HG03565 (cell line): Measurements from ENCODE around the gene TSGA10IP.

ENCODE experiments used
- ATAC-seq: cut with Tn5 transposase; IDR thresholded peaks from one replicate; pipeline ENCODE4 v1.9.1; 2021; ENCODE audit warnings: mild to moderate bottlenecking, moderate library complexity; ENCODE audit not compliant: unreplicated experiment

The TSGA10IP gene

DNA sequence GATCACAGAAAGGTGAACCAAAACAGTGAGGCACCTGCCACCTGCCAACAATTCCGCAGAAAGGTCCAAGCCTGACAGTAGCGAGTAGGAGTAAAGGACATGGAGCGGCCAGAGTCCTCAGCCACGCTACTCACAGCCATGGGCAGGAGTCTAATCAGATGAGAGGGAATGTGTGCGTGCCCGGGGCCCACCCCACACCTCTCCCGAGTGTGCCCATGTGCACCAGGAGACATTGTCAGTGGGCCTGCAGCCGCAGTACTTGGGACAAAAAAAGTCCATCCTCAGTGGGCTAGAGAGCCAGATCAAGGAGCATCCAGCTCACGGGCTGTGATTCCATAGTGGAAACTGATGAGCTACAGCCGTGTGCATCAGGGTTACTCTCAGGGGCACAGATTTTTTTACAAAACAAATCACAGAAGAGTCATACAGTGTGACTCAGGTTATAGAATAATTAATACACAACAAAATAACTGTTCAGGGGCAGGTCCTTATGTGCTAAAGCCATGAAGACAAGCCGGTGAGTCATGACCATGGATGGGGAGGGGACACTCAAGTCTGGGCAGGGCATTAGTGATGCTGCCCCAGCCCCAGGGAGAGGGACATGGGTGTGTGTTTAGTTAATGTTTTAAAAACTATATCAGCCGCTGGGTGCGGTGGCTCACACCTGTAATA is 28.3 kb downstream of the TSGA10IP start:
- no peak for ATAC-seq

DNA sequence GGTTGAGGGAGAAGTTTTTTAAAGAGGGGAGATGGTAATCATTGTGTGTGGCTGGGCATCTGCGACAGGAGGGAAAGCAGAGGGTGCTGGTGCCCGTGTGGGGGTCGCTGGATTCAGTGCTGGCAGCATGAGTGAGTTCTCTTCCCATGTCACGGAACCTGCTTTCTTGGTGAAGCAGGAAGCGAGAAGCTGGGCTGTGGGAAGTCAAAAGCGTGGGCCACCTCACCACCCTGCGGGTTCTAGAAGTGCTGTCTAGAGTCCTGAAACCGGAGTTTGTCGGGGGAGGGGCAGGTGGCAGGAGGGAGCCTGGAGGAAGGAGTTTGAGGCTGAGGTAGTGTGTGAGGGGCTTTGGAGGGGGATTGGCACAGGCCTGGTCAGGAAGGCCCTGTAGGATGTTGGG is 30.5 kb downstream of the TSGA10IP start:
- ATAC-seq, result no peak

DNA sequence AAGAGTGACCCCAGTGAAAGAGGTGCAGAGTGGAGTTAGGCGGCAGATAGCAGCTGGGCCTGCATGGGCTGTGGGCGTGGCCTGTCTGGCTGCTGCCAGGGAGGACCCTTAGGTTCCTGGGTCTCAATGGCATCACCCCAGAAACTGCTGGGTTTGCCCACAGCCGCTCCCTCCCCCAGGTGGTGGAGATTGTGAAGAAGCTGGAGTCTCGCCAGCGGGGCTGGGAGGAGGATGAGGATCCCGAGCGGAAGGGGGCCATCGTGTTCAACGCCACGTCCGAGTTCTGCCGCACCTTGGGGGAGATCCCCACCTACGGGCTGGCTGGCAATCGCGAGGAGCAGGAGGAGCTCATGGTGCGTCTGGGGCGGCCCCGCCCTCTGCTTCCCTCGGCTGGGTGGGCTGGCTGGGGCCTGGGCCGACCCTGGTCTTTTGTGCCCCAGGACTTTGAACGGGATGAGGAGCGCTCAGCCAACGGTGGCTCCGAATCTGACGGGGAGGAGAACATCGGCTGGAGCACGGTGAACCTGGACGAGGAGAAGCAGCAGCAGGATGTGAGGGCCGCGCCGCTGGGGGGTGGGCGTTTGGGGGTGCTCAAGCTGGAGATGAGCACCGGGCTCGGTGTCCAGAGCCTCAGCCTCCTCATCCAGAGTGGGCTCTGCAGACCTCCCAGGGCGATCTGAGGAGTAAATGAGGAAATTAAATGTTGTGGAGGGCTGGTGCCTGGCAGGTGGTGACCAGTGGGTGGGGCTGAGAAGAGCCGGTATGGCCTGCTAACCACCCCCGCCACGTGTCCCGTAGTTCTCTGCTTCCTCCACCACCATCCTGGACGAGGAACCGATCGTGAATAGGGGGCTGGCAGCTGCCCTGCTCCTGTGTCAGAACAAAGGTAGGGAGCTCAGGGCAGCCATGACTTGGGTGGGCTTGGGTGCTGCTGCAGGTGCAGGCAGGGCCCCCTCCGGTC is 31.2 kb downstream of the TSGA10IP start:
- ATAC-seq, result no peak

DNA sequence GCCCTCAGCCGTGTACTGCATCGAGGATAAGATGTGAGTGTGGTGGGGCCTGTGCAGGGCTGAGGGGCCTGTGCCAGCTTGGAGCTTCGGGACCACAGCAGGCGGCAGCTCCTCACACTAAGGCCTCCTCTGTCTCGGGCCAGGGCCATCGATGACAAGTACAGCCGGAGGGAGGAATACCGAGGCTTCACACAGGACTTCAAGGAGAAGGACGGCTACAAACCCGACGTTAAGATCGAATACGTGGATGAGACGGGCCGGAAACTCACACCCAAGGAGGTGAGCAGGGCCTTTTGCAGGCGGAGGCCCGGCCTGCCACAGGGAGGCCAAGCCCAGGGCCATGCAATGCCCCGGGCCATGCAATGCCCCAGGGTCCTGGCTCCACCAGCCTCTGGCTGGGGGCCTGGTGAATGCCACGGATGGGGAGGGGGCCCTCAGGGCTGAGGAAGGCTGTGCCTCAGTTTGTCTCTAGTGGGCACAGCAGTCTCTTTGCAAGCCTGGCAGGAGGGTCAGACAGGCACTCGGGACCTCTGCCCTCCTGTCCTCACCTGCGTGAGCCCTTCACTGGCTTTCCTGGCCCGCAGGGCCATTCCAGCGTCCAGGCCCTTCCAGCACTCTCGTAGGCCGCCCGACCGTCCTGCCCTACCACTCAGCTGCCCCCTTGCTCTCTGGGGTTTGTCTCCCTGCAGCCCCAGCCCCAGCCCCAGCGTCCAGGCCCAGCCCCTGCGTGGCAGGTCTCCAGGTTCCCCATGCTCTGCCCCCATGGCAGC is 32.5 kb downstream of the TSGA10IP start:
- ATAC-seq, result no peak

DNA sequence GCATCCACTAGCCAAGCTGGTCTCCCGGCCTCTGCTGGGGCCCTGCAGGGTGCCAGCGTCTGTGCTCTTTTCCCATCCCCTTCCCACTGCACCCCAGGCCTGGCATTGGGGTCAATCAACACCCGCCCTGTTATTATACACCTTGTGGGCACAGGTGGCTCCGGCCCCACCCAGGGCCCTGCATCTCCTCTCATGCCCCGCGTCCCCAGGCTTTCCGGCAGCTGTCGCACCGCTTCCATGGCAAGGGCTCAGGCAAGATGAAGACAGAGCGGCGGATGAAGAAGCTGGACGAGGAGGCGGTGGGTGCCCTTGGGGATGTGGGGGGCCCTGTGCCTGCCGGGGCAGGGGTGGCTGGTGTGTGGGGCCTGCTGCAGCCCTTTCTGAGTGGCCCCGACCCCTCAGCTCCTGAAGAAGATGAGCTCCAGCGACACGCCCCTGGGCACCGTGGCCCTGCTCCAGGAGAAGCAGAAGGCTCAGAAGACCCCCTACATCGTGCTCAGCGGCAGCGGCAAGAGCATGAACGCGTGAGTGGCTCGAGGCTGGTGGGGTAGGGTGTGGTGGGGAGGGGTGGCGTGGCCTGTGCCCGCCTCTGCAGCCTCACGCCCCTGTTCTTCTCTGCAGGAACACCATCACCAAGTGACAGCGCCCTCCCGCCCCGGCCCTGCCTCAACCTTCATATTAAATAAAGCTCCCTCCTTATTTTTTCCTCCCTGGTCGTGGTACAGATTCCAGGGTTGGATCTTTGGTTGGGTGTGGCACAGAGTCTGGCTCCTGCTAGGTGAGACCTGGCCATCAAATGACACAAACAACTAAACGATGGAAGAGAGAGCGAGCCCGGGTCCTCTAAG is 33.3 kb downstream of the TSGA10IP start:
- ATAC-seq, result no peak

DNA sequence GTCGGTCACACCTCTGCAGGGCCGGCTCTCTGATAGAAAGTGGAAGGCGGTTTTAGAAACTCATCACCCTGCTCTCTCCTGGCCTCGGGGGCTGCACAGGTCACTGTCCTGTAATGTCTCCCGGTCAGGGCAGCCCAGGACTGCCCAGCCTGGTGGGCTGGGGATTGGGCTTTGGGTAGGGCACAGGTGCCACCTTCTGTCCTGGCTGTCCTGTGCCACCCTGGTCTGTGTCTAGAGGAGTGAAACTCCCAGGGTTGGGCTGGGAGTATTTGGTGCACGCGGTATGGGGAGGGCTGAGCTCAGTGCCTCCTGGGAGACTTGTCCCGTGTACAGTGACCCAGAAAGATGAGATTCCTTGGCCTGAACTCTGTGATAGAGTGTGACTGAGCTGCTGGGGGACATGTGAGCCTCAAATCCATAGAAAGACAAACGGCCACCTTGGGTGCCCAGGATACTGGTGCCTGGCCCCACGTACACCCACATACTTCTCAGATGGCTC is 34.0 kb downstream of the TSGA10IP start:
- no peak for ATAC-seq

DNA sequence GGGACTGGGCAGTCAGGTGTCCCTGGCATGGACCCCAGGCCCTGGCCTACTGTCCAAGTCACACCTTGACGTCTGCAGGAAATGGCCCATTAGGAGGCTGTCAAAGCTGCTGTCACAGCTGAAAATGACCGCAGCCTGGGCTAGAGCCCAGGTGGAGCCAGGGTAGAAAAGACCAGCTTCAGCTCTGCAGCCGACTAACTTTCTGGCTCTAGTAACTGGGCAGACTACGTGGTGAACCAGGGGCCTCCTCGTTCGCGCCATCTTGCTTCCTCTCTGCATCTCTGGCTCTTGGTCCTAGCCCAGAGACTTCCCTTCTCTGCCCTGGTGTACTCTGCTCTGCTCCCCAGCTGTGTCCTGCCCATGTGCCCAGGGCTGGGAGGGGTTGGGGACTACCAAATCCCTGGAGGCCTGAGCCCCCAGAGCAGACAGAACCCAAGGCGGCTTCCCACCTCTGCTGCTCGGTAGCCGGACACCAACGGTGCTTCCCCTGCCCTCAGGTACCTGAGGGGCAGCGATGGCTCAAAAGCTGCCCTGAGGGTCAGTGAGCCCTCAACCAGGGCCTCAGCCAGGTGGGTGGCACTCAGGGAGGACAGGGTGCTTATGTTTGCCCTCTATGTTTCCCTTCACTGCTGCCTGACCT is 35.9 kb downstream of the TSGA10IP start:
- ATAC-seq, result no peak

DNA sequence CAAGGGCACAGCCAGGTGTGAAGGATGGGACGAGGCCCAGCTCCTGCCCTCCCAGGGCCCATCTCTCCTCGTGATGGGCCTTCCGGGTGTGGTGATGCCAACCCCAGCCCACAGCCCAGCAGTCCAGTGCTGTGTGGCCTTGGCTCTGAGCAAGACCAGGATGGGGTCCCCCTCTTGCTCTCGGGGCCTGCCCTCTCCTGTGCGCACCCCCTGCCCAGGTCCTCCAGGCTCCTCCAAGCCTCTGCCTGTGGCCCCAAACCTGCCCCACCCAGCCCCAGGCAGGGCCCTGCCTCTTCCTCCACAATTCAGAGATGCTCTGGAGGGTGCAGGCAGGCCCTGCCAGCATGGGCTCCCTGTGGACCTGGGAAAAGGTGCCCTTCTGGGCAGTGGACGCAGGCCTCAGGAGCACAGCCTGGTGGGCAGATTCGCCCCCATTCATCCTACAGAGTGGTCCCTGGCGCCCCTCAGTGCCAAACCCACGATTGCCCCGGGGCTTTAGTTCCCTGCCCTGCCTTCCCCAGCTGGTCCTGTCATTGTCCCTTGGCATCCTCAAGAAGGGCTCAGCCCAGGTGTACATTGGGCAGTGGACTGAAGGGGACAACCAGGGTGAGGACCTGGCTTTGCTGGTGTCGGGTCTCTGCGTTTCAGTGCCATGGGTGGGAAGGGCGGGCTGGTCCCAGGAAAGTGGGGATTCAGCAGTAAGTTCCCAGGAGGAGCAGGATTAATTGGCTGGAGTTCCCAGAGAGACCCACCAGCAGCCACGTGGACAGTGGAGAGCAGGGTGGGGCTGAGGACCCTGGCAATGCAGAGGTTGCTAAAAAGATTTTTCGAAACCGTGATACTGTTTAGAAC is 36.9 kb downstream of the TSGA10IP start:
- ATAC-seq, result no peak

DNA sequence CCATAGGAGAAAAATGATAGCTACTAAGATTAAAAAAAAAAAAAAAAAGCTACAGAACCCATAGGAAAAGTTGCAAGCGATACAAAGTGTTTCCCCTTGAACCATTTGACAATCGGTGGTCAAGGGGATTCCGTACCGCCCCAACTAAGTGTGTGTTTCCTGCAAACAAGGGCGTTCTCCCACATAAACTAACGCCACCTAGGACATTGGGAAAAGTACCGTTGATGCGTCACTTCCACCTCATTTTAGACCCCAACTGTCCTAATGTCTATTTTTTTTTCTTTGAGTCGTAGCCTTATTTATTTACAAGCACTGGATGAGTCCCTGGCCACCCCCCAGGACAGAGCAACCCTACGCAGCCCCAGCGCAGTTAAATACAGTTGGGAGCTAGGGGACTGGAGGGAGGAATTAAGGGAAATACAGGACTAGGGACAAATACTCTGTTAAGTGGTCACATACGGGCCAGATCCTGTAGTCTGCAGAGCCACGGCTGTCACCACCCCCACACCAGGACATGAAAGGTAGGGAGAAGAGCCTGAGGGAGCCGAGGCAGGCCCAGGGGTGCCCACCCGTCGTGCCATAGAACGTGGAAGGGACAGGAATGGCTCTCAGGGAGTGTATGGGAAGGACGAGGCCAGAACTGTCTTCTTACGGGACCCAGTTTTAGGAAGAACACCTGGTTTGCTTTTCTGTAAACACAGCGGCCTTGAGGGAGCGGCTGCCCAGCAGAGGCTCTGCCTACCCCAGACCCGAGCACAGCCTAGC is 37.7 kb downstream of the TSGA10IP start:
- ATAC-seq, result no peak

DNA sequence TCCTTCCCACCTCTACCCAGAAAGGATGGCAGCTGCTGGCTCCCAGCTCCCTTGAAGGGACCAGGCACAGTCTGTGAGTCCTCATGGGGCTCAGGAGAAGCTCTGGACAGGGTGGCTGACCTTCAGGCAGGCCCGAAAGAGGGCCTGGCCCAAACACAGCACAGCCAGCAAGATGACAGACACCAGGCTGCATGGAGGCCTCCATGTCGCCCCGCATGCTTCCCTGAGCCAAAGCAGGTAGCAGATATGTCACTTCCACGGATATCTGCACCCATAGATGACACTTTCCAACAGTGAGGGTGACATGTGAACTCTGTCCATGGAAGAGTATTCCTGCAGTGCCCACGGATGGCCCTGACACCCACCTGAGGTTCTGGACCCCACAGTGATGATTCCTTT is 38.3 kb downstream of the TSGA10IP start:
- no peak for ATAC-seq

DNA sequence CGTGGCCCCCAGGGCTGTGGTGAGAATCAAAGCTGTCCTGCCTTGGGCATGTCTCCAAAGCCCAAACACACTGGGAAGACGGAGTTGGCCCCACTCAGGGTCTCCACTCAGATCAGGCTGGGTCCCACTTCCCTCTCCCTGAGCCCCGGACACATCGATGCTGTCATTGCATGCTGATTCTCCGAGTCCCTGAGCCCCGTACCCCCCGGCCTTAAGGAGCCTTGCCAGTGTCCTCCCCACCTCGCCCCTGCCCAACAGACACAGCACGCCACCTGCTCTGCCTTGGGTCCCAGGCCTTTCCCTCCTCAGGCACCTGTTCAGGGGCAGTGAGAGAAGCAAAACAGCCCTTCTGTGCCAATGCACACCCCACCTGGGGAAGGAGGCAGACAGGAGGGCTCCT is 42.1 kb downstream of the TSGA10IP start:
- no peak for ATAC-seq

DNA sequence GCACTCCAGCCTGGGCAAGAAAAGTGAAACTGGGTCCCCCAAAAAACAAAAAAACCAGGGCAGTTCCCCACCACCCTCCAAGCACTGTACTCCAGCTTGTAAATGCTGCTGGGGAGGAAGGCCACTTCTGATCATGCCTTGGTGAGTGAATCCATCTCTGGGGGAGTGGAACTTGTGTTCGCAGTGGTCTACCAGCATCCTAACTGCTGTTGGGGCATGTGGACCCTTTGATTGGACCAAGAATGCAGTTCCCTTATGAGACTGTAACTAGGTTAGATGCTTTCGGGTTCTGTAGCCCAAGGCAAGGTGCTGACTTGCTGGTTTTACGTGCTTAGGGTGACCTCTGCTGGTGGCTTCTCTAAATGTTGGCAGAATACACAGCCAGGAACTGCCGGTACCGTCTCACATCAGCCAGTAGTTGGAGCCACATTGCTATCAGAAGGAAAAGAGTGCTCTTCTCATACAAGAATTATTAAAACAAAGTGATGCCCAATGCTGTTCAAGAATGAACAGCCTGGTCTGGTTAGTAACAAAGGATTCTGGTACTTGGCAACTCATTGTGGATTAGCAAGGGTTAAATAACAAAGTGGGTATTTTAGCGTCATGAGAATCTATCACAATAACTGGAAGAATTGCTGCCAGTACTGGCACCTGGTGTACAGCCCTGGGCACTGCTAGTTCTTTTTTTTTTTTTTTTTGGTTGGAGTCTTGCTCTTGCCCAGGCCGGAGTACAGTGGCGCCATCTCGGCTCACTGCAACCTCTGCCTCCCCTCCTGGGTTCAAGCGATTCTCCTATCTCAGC is 43.7 kb downstream of the TSGA10IP start:
- ATAC-seq, result peak; percentile 95

DNA sequence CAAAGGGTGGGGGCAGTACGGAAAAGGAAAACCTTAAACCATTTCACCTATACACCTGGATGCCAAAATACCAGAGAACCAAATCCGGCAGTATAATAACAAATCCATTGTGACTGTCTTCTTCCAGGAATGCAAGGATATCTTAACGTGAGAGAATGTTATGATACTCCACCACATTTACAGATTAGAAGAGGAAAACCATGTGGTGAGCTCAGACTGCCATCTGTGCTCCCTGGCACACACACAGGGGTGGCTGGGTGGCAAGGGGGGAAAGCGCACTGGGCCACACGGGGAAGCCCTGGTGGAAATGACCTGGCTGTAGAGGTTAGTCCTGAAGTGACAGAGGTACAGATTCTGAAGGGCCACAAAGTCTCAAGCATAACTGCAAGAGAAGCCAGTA is 46.8 kb downstream of the TSGA10IP start:
- no peak for ATAC-seq

DNA sequence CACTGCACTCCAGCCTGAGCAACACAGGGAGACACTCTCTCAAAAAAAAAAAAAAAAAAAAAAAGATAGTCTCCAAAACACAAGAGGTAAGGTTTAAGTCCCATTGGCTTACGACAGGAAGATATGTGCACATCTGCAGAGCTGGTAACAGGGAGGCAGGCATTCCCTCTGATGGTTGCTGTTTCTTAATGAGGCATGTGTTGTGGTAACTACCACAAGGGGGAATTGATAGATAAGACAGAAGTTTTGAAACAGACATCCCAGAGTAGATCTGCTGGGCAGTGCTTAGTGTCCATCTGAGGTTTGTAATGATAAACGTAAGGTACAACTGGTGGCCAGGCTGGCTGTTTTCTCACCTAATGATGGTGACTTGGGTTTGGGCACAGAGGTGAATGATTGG is 52.0 kb downstream of the TSGA10IP start:
- ATAC-seq, result no peak

DNA sequence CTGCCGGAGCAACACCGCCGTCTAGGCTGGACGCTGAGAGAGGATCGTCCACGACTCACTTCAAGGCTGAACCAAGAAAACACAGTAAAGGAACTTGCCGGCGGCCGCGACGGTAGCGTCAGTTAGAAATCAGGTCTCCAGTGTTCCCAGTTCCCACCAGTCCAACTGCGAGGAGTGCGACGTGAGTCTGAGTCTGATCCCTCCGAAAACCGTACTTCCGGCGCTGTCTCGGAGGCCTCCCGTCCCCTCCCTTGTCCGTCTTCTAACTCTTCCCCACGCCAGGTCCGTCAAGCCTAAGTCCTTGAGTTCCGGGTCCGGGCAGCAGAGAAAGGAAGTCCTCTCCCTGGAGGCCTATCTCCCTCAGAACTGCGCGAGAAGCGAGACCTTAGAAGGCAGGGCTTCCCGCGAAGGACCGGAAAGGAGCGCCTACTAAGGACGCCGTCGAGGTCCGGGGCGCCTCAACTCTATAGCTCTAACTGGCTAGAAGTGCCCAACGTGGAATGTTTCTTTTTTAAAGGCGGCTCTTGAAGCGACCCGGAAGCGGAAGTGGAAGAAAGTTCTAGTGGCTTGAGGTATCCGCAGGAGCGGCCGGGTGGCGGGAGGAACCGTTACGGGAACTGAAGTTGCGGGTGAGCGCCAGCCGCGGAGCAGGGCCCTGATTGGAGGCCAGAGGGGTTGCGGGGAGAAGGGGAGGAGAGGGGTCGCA is 56.8 kb downstream of the TSGA10IP start, which contains the start of the genes BANF1 and EIF1AD:
Gene BANF1, plus strand, starts transcription at position 562 of the 706 bp plus-strand sequence. CDS start 748 bp downstream, outside the sequence.
Gene EIF1AD, minus strand, starts transcription at position 216 of the 706 bp plus-strand sequence. CDS start 1,768 bp downstream, outside the sequence.
- ATAC-seq, result peak; percentile 61

DNA sequence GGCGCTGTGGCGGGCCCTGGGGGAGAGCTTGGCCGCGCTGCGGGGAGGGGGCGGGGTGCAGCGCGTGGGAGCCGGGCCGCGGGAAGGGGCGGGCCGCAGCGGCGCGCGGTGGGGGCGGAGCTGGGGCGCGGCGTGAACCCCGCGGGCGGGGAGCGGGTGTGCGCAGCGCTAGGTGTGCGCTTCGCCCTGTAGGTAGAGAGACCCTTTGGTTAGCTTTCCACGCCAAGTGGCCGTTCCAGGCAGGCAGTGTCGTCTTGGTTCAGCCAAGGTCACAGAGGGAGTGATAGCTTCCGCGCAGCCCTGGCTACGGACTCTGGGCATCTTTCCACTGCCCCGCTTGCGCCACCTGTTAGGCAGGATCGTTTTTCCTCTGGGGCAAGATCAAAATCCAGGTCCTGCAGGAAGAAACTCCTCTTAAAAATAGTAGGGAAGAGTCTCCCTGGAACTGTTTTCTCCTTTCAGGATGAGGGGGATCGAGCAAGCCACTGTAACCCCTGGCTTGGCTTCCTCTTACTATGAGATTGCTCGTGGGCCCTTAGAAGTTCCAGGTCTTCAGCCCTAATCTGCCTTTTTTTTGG is 57.5 kb downstream of the TSGA10IP start:
- peak; percentile 42 for ATAC-seq
